ENCODE results near the gene IL23R. TPM values are rescaled to one million over a fixed set of nuclear protein-coding genes. Genes with fewer than 3 reads are reported as not detected.

IL23R gene
- total RNA-seq, 2 donors from 2014 or later: not detected

DNA sequence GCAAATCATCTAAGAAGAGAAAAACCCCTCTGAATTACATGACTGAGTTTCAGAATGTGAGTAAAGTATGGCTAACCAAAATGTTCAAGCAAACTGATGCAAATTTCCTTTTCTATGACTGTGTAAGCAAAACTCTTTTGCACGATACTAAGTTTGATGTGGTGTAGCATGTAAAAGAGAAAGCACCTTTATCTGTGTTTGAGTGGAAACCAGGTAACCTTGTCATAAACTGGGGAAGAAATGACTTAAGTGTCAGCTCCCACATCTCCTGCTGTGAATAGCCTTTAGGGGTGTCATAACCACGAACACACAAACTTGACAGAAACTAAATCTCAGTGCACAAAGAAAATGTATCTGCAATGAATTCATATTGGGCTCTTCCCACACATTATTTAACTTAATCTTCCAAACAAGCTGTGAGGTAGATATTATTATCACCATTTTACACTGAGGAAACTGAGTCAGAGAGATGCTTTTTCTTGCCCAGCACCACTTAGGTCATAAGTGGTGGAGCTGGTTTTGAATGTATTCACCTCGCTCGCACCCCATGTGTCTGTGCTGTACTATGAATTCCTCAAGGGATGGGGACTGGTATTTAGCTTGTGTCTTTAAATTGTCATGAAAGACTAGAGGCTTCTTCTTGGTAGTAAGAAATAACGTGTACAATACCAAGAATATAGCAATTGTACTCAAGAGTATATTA is 108.5 kb downstream of the IL23R start:
- Histone ChIP-seq H3K27ac (ENCODE audit: low read depth, low read length) (no peak overlapping the region), H3K36me3 (ENCODE audit: control insufficient read depth, insufficient read depth, low read length) (no peaks in the 10 kb centered on the region), H3K4me3 (ENCODE audit: low read length) (no peak overlapping the region), H3K27me3 (ENCODE audit: control insufficient read depth, insufficient read depth, low read length, poor library complexity, severe bottlenecking) (no peaks in the 10 kb centered on the region), H3K9me3 (ENCODE audit: control insufficient read depth, low read length) (no peaks in the 10 kb centered on the region), H3K9ac (ENCODE audit: extremely low read depth, low read length, poor library complexity, severe bottlenecking) (no peak overlapping the region), H3K4me1 (ENCODE audit: control insufficient read depth, insufficient read depth, low read length) (no peaks in the 10 kb centered on the region)
- DNase-seq: no peak
- H3K36me3 Mint-ChIP-seq (ENCODE audit: low read depth): no peaks in the 10 kb centered on the region
- H3K4me3 Mint-ChIP-seq: no peak overlapping the region
- TF ChIP-seq, protein P1, sequence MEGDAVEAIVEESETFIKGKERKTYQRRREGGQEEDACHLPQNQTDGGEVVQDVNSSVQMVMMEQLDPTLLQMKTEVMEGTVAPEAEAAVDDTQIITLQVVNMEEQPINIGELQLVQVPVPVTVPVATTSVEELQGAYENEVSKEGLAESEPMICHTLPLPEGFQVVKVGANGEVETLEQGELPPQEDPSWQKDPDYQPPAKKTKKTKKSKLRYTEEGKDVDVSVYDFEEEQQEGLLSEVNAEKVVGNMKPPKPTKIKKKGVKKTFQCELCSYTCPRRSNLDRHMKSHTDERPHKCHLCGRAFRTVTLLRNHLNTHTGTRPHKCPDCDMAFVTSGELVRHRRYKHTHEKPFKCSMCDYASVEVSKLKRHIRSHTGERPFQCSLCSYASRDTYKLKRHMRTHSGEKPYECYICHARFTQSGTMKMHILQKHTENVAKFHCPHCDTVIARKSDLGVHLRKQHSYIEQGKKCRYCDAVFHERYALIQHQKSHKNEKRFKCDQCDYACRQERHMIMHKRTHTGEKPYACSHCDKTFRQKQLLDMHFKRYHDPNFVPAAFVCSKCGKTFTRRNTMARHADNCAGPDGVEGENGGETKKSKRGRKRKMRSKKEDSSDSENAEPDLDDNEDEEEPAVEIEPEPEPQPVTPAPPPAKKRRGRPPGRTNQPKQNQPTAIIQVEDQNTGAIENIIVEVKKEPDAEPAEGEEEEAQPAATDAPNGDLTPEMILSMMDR (conservative IDR thresholded peaks at IDR 0.05): no peak
- peaks cover 1% of the 10 kb centered on the region for H3K4me1 Mint-ChIP-seq
- peaks cover 11% of the 10 kb centered on the region for H3K9me3 Mint-ChIP-seq
- no peak overlapping the region for H3K27ac Mint-ChIP-seq
- WGBS, 2 experiments (ENCODE audit: insufficient coverage in 1 of 2, insufficient read length in 1 of 2): 91% methylated on average over 5 of the region's 5 CpGs
- no peaks in the 10 kb centered on the region for H3K27me3 Mint-ChIP-seq (ENCODE audit: insufficient read depth)

DNA sequence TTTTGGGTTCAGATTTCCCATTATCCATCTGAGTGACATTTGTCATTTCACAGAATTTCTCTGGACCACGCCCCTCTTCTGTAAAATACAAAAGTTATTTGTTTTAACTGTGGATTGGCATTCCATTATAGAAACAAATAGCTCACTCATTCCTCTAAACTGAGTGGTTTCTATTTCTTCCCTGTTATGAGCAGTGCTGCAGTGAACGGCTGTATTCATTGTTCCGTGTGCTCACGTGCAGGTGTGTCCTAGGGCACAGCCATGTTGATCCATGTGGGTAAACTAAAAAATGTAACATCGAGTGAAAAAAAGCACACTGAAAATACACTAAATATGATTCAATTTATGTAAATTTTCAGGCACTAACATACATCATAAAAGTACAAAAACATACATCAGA is 114.4 kb downstream of the IL23R start:
- Histone ChIP-seq H3K36me3 (ENCODE audit: control insufficient read depth, insufficient read depth, low read length) (no peaks in the 10 kb centered on the region), H3K4me1 (ENCODE audit: control insufficient read depth, insufficient read depth, low read length) (no peaks in the 10 kb centered on the region), H3K27ac (ENCODE audit: low read depth, low read length) (no peak overlapping the region), H3K9ac (ENCODE audit: extremely low read depth, low read length, poor library complexity, severe bottlenecking) (no peak overlapping the region), H3K9me3 (ENCODE audit: control insufficient read depth, low read length) (no peaks in the 10 kb centered on the region), H3K27me3 (ENCODE audit: control insufficient read depth, insufficient read depth, low read length, poor library complexity, severe bottlenecking) (no peaks in the 10 kb centered on the region), H3K4me3 (ENCODE audit: low read length) (no peak overlapping the region)
- WGBS, 2 experiments (ENCODE audit: insufficient coverage in 1 of 2, insufficient read length in 1 of 2): 93 to 96% methylated on average over 4 to 5 of the region's 5 CpGs
- no peak overlapping the region for H3K4me3 Mint-ChIP-seq
- H3K27me3 Mint-ChIP-seq (ENCODE audit: insufficient read depth): peaks cover 7% of the 10 kb centered on the region
- H3K4me1 Mint-ChIP-seq: peaks cover 1% of the 10 kb centered on the region
- H3K36me3 Mint-ChIP-seq (ENCODE audit: low read depth): no peaks in the 10 kb centered on the region
- no peaks in the 10 kb centered on the region for H3K9me3 Mint-ChIP-seq
- TF ChIP-seq, protein P1 (conservative IDR thresholded peaks at IDR 0.05): no peak
- H3K27ac Mint-ChIP-seq: no peak overlapping the region
- no peak for DNase-seq

DNA sequence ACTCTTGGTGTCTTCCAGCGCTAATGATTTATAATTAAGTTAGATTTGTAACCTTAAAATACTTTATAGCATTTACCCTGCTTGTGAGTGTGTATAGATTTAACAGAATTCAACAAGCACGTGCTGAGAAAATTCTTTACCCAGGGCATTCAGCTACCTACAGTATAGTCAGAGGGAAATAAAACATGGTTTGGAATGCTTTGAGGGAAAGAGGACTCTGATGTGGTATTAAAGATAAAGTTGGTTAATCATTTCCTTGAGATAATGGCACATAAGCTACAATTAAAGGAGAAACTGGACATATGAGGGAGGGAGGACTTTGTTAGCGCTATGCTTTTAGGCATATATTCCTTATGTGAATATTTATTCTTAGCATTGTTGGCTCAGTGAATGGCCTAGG is 115.0 kb downstream of the IL23R start:
- WGBS, 2 experiments (ENCODE audit: insufficient coverage in 1 of 2, insufficient read length in 1 of 2): 94 to 100% methylated on average over 1 to 3 of the region's 3 CpGs
- Histone ChIP-seq H3K36me3 (ENCODE audit: control insufficient read depth, insufficient read depth, low read length) (no peaks in the 10 kb centered on the region), H3K9me3 (ENCODE audit: control insufficient read depth, low read length) (no peaks in the 10 kb centered on the region), H3K27ac (ENCODE audit: low read depth, low read length) (no peak overlapping the region), H3K9ac (ENCODE audit: extremely low read depth, low read length, poor library complexity, severe bottlenecking) (no peak overlapping the region), H3K4me1 (ENCODE audit: control insufficient read depth, insufficient read depth, low read length) (no peaks in the 10 kb centered on the region), H3K27me3 (ENCODE audit: control insufficient read depth, insufficient read depth, low read length, poor library complexity, severe bottlenecking) (no peaks in the 10 kb centered on the region), H3K4me3 (ENCODE audit: low read length) (no peak overlapping the region)
- H3K27me3 Mint-ChIP-seq (ENCODE audit: insufficient read depth): peaks cover 7% of the 10 kb centered on the region
- no peaks in the 10 kb centered on the region for H3K9me3 Mint-ChIP-seq
- TF ChIP-seq, protein P1 (conservative IDR thresholded peaks at IDR 0.05): no peak
- no peak overlapping the region for H3K4me3 Mint-ChIP-seq
- H3K4me1 Mint-ChIP-seq: peaks cover 1% of the 10 kb centered on the region
- H3K36me3 Mint-ChIP-seq (ENCODE audit: low read depth): no peaks in the 10 kb centered on the region
- H3K27ac Mint-ChIP-seq: no peak overlapping the region
- DNase-seq: no peak
